H1 (cell line): ENCODE data around the gene SFMBT2. TPM values are rescaled to one million over a fixed set of nuclear protein-coding genes. Genes with fewer than 3 reads are reported as not detected.

ENCODE experiments used
- CTCF ChIA-PET: fragments of 300-600 bp; sonication (Branson Sonifier 250); formaldehyde crosslinking; loops from one replicate; lab custom pipeline; 2021; ENCODE audit not compliant: partially characterized antibody; lab: Charles Lee
- POLR2A ChIA-PET: fragments of 300-600 bp; sonication (Branson Sonifier 250); formaldehyde crosslinking; loops from one replicate; lab custom pipeline; 2021; ENCODE audit warnings: inconsistent platforms; ENCODE audit not compliant: partially characterized antibody; lab: Charles Lee
- DNase-seq, 2 experiments: peaks; one replicate each; pipeline versions ENCODE4 v3.0.0 to v3.0.0-alpha.2; 2010 to 2022; ENCODE audit warnings: low spot score in 2 of 2, low read depth in 1 of 2, mixed read lengths in 1 of 2
- FAIRE-seq: peaks from 2 replicates; lab custom pipeline; 2011; peaks lifted over from hg19 to GRCh38; lab: Jason Lieb, UNC
- H2AFZ ChIP-seq: 2 replicates; pipeline ENCODE4 v1.8.1; 2012; ENCODE audit warnings: low read length, inconsistent platforms
- H2AK5ac ChIP-seq: 2 replicates; pipeline ENCODE4 v1.6.1; 2013; ENCODE audit warnings: low read depth, low read length
- H2BK120ac ChIP-seq: replicated peaks from 2 replicates; pipeline ENCODE3; 2013; ENCODE audit warnings: low read depth, low read length, inconsistent platforms
- H2BK12ac ChIP-seq: 2 replicates; pipeline ENCODE4 v1.6.1; 2013; ENCODE audit warnings: low read depth, low read length
- H2BK15ac ChIP-seq: 2 replicates; pipeline ENCODE4 v1.6.1; 2013; ENCODE audit warnings: low read length
- H2BK20ac ChIP-seq: 2 replicates; pipeline ENCODE4 v1.6.1; 2013; ENCODE audit warnings: low read length
- H2BK5ac ChIP-seq: 2 replicates; pipeline ENCODE4 v1.6.1; 2013; ENCODE audit warnings: low read depth, low read length
- H3K14ac ChIP-seq: 2 replicates; pipeline ENCODE4 v1.6.1; 2013; ENCODE audit warnings: inconsistent platforms; ENCODE audit not compliant: insufficient read length
- H3K18ac ChIP-seq: 2 replicates; pipeline ENCODE4 v1.6.1; 2013; ENCODE audit warnings: low read length; ENCODE audit errors: extremely low read depth
- H3K23ac ChIP-seq: 2 replicates; pipeline ENCODE4 v1.6.1; 2013; ENCODE audit warnings: inconsistent platforms; ENCODE audit not compliant: insufficient read length
- H3K23me2 ChIP-seq: 2 replicates; pipeline ENCODE4 v1.6.1; 2013; ENCODE audit warnings: low read depth, low read length
- H3K27ac ChIP-seq: 2 replicates; pipeline ENCODE4 v1.6.1; 2011; ENCODE audit warnings: low read depth, low read length, inconsistent platforms
- H3K27me3 ChIP-seq, 4 experiments: replicated peaks in 1 of 4; 1 replicate in 1 of 4; 2 replicates in 3 of 4; pipeline versions ENCODE4 v1.6.1 to v1.8.1; 2011 to 2013; ENCODE audit warnings: low read length in 3 of 4, mild to moderate bottlenecking in 3 of 4, inconsistent platforms in 2 of 4, mixed read lengths in 2 of 4, moderate library complexity in 1 of 4; ENCODE audit not compliant: control insufficient read depth in 3 of 4, insufficient read depth in 3 of 4; ENCODE audit errors: extremely low read depth in 1 of 4
- H3K36me3 ChIP-seq, 4 experiments: 2 replicates each; pipeline versions ENCODE4 v1.6.1 to v1.8.1; 2011 to 2013; ENCODE audit warnings: mild to moderate bottlenecking in 4 of 4, low read length in 3 of 4, moderate library complexity in 2 of 4, control low read depth in 1 of 4, inconsistent platforms in 1 of 4; ENCODE audit not compliant: insufficient read depth in 4 of 4, control insufficient read depth in 2 of 4
- H3K4ac ChIP-seq: replicated peaks from 2 replicates; pipeline ENCODE3; 2013; ENCODE audit warnings: low read length, low read depth, mixed read lengths, inconsistent platforms; ENCODE audit not compliant: insufficient read length
- H3K4me1 ChIP-seq, 4 experiments: replicated peaks in 1 of 4; 1 replicate in 1 of 4; 2 replicates in 3 of 4; pipeline versions ENCODE4 v1.6.1 to v1.8.1; 2011 to 2013; ENCODE audit warnings: low read length in 3 of 4, inconsistent platforms in 2 of 4, mixed read lengths in 1 of 4; ENCODE audit not compliant: insufficient read depth in 4 of 4, control insufficient read depth in 3 of 4
- H3K4me2 ChIP-seq, 2 experiments: 2 replicates each; pipeline versions ENCODE4 v1.6.1 to v1.8.1; 2011 to 2013; ENCODE audit warnings: low read depth in 2 of 2, low read length in 2 of 2, control low read depth in 1 of 2, inconsistent platforms in 1 of 2, mild to moderate bottlenecking in 1 of 2; ENCODE audit not compliant: insufficient read depth in 1 of 2
- H3K4me3 ChIP-seq, 4 experiments: fragments of 200-600, 300-600 bp in 1 of 4; sonication (generic), shearing (Covaris generic), sonication (Bioruptor Twin) in 1 of 4; 2 replicates each; pipeline versions ENCODE4 v1.5.1 to v1.8.1; 2011 to 2016; ENCODE audit warnings: low read length in 4 of 4, low read depth in 3 of 4, control low read depth in 2 of 4, inconsistent platforms in 2 of 4, mild to moderate bottlenecking in 2 of 4, mixed read lengths in 1 of 4, moderate library complexity in 1 of 4; ENCODE audit not compliant: insufficient read depth in 2 of 4; ENCODE audit errors: extremely low read depth in 1 of 4
- H3K56ac ChIP-seq: replicated peaks from 2 replicates; pipeline ENCODE3; 2013; ENCODE audit warnings: low read depth, mild to moderate bottlenecking, mixed read lengths, low read length, inconsistent platforms; ENCODE audit not compliant: insufficient read length
- H3K79me1 ChIP-seq: 2 replicates; pipeline ENCODE4 v1.6.1; 2013; ENCODE audit warnings: low read depth, low read length, control low read depth
- H3K79me2 ChIP-seq, 2 experiments: 2 replicates each; pipeline versions ENCODE4 v1.6.1 to v1.8.1; 2012 to 2013; ENCODE audit warnings: low read length in 2 of 2, mild to moderate bottlenecking in 2 of 2, inconsistent platforms in 1 of 2; ENCODE audit not compliant: insufficient read depth in 2 of 2, control insufficient read depth in 1 of 2
- H3K9ac ChIP-seq, 4 experiments: replicated peaks in 1 of 4; 1 replicate in 1 of 4; 2 replicates in 3 of 4; pipeline versions ENCODE4 v1.6.1 to v1.8.1; 2011 to 2013; ENCODE audit warnings: low read depth in 3 of 4, low read length in 3 of 4, control low read depth in 2 of 4, mild to moderate bottlenecking in 2 of 4, moderate library complexity in 2 of 4, inconsistent platforms in 1 of 4; ENCODE audit errors: extremely low read depth in 1 of 4
- H3K9me3 ChIP-seq, 2 experiments: 2 replicates each; pipeline versions ENCODE4 v1.6.1 to v1.8.1; 2012 to 2013; ENCODE audit warnings: mild to moderate bottlenecking in 2 of 2, moderate library complexity in 2 of 2, control low read depth in 1 of 2, inconsistent platforms in 1 of 2, low read depth in 1 of 2, low read length in 1 of 2, mixed read lengths in 1 of 2; ENCODE audit not compliant: insufficient read depth in 2 of 2
- H4K20me1 ChIP-seq, 2 experiments: replicated peaks in 1 of 2; 2 replicates each; pipeline versions ENCODE3 to v1.8.1; 2011 to 2013; ENCODE audit warnings: inconsistent platforms in 2 of 2, low read length in 2 of 2, mild to moderate bottlenecking in 1 of 2; ENCODE audit not compliant: insufficient read depth in 2 of 2, control insufficient read depth in 1 of 2
- H4K5ac ChIP-seq: 2 replicates; pipeline ENCODE4 v1.6.1; 2013; ENCODE audit warnings: low read length, low read depth, mixed read lengths, inconsistent platforms; ENCODE audit not compliant: insufficient read length
- H4K8ac ChIP-seq: 2 replicates; pipeline ENCODE4 v1.8.0; 2013; ENCODE audit warnings: mild to moderate bottlenecking, moderate library complexity, low read length, inconsistent platforms; ENCODE audit not compliant: insufficient read depth; ENCODE audit errors: extremely low read depth
- H4K91ac ChIP-seq: replicated peaks from 2 replicates; pipeline ENCODE3; 2013; ENCODE audit warnings: low read length, mixed read lengths, inconsistent platforms; ENCODE audit not compliant: insufficient read length
- ASH2L ChIP-seq: fragments of 200-600, 300-600 bp; sonication (generic); IDR thresholded peaks from one replicate; pipeline ENCODE4 v1.7.1; 2017; ENCODE audit warnings: low read length
- ATF2 ChIP-seq: IDR thresholded peaks from 2 replicates; pipeline ENCODE4 v1.6.1; 2012; ENCODE audit warnings: low read length, inconsistent platforms
- BACH1 ChIP-seq: IDR thresholded peaks from 2 replicates; pipeline ENCODE4 v1.6.1; 2012; ENCODE audit warnings: low read length, improper control_type of control experiment
- BCL11A ChIP-seq, 2 experiments: IDR thresholded peaks; one replicate each; pipeline ENCODE4 v1.6.1; 2011; ENCODE audit warnings: low read depth in 2 of 2, low read length in 2 of 2, mild to moderate bottlenecking in 2 of 2
- GABPA ChIP-seq: IDR thresholded peaks from 2 replicates; pipeline ENCODE4 v1.6.1; 2011; ENCODE audit warnings: mild to moderate bottlenecking, low read length, moderate library complexity, borderline replicate concordance; ENCODE audit not compliant: insufficient read depth
- GTF2F1 ChIP-seq: IDR thresholded peaks from 2 replicates; pipeline ENCODE4 v1.6.1; 2012; ENCODE audit warnings: low read depth, low read length, improper control_type of control experiment, borderline replicate concordance
- JUND ChIP-seq: IDR thresholded peaks from 2 replicates; pipeline ENCODE4 v1.6.1; 2011; ENCODE audit warnings: mild to moderate bottlenecking, improper control_type of control experiment, low read length
- KDM1A ChIP-seq: fragments of 200-600, 300-600 bp; sonication (generic); IDR thresholded peaks from 2 replicates; pipeline ENCODE4 v1.7.1; 2016; ENCODE audit warnings: mild to moderate bottlenecking, low read length, borderline replicate concordance
- NANOG ChIP-seq: IDR thresholded peaks from 2 replicates; pipeline ENCODE4 v1.6.1; 2011; ENCODE audit warnings: low read length, low read depth, mild to moderate bottlenecking, inconsistent platforms; ENCODE audit not compliant: insufficient read depth, poor library complexity, severe bottlenecking
- POLR2AphosphoS5 ChIP-seq: IDR thresholded peaks from 2 replicates; pipeline ENCODE4 v1.6.1; 2011; ENCODE audit warnings: low read depth, low read length
- WGBS, 2 experiments: shearing (Covaris generic) in 1 of 2; methylation state at CpG; one replicate each; pipeline versions ENCODE4 v1.1.6 to v1.1.7; 2013 to 2015; ENCODE audit warnings: low lambda C conversion rate in 2 of 2, mixed read lengths in 2 of 2, inconsistent platforms in 1 of 2, low coverage in 1 of 2, missing lambda C conversion rate in 1 of 2; ENCODE audit not compliant: insufficient replicate concordance in 2 of 2, insufficient coverage in 1 of 2, insufficient read length in 1 of 2; ENCODE audit errors: extremely low coverage in 1 of 2, missing lambda C conversion rate in 1 of 2; 5-methylcytosine and 5-hydroxymethylcytosine counted together
- polyA plus RNA-seq, 7 experiments: library from polyadenylated mRNA; depleted of rRNA in 3 of 7; stranded (reverse) in 5 of 7; unstranded in 2 of 7; fragments of >200 nt in 5 of 7; fragments of 200-250 nt in 2 of 7; gene quantifications; 1 replicate in 5 of 7; 2 replicates in 1 of 7; 4 replicates in 1 of 7; pipeline versions ENCODE4 v1.2.1 to v1.2.3, GENCODE V29; 2011 to 2013; ENCODE audit warnings: missing spikeins in 2 of 7, mixed read lengths in 2 of 7
- total RNA-seq: library from RNA; stranded (reverse); fragmentation: NEBNext Ultra II Directional; extraction: Animal tissue kit (Norgen Biotek cat#: 25700); gene quantifications from 2 replicates; pipeline ENCODE4 v1.2.1, GENCODE V29; 2021
- TF ChIP-seq, protein P1 (sequence below): IDR thresholded peaks from 2 replicates; pipeline ENCODE4 v1.6.1; 2011; ENCODE audit warnings: low read depth, mild to moderate bottlenecking, low read length; ENCODE audit not compliant: insufficient read depth

SFMBT2 gene
- total and polyA plus RNA-seq, 2 of the 8 experiments (the other 6 are each of a cell fraction or from before 2014, with no cell fraction given): 2.9 to 11.0 TPM

DNA sequence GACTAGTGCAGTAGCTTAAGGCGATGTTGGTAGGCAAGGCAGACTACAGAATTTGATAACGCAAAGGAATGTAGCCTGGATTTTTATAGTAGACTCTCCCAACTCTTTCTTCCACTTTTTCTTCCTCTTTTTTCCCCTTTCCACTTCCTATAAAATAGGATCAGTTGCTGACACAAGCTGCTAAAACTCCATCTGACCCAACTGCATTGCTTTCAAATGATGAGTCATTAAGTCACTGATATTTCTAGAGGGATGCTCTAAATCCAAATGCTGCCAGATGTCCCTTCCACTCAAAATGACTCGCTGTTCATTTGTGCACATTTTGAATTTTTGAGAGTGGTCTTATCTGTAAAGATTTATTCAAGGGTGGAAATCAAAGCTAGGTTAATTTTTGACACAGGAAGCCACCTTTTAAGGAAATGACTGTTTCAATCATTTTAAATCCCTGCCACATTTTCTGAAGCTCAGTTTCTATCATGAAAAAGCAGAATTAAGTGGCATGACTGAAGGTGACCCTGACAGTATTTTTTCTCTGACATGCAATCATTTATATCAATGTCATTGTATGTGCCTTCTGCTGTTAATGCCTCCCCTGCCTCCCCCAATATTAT is 25.8 kb upstream of the SFMBT2 start:
- H3K4ac ChIP-seq: no peak overlapping the region

More for the DNA sequence above, 25.8 kb upstream of the SFMBT2 start:
- Histone ChIP-seq H3K23ac (no peak overlapping the region), H2BK12ac (no peak overlapping the region), H3K79me1 (no peaks in the 10 kb centered on the region), H2AK5ac (no peak overlapping the region), H3K18ac (no peak overlapping the region), H3K27me3 (no peaks in the 10 kb centered on the region; a peak in 1 of 7 replicates), H2BK120ac (no peak overlapping the region), H3K36me3 (no peaks in the 10 kb centered on the region), H4K5ac (no peak overlapping the region), H3K14ac (no peak overlapping the region), H3K4me3 (no peak overlapping the region), H3K56ac (no peak overlapping the region), H3K9me3 (no peaks in the 10 kb centered on the region), H3K27ac (no peak overlapping the region), H4K20me1 (no peaks in the 10 kb centered on the region), H4K8ac (no peak overlapping the region), H3K4me2 (no peak overlapping the region), H2BK20ac (0 out of 2 replicates have a peak overlapping the region, but pooled peaks have one; percentile 82), H3K23me2 (no peaks in the 10 kb centered on the region), H4K91ac (no peak overlapping the region), H2AFZ (no peak overlapping the region), H3K4me1 (peaks cover 0 to 19% (median 4%) of the 10 kb centered on the region in 4 experiments; a peak in 5 of 7 replicates), H2BK15ac (no peak overlapping the region), H2BK5ac (no peak overlapping the region), H3K9ac (no peak overlapping the region), H3K79me2 (no peaks in the 10 kb centered on the region)
- DNase-seq: no peak
- no peak for FAIRE-seq
- ChIA-PET CTCF (interaction anchor here (0.6 to 1.5 kb wide), 3 partner anchors 20 to 70 kb away, joined by 3 to 4 read pairs (median 3); no protein-coding TSS in a partner anchor), POLR2A (interaction anchor here (0.5 kb wide), 1 partner anchor 134 kb away, joined by 4 read pairs; no protein-coding TSS in a partner anchor)
- WGBS, 2 experiments: 90% methylated on average over 3 of the region's 3 CpGs; no CpG with 5 or more reads in 1 of the 2 experiments
- TF ChIP-seq GABPA: no peak
- TF ChIP-seq ASH2L: no peak
- TF ChIP-seq POLR2AphosphoS5: no peak
- TF ChIP-seq JUND: no peak
- TF ChIP-seq, protein P1, sequence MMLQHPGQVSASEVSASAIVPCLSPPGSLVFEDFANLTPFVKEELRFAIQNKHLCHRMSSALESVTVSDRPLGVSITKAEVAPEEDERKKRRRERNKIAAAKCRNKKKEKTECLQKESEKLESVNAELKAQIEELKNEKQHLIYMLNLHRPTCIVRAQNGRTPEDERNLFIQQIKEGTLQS: no peak
- no peak for TF ChIP-seq BCL11A (IDR thresholded peaks at IDR 0.05; ENCODE audit: low read depth in 2 of 2, low read length in 2 of 2)
- no peak for TF ChIP-seq KDM1A
- no peak for TF ChIP-seq GTF2F1
- TF ChIP-seq BACH1: no peak
- TF ChIP-seq NANOG: no peak
- TF ChIP-seq ATF2: no peak
